Measurements from ENCODE around the gene LEP.
"Not testable (repeated sequence)": the region's sequence is repeated elsewhere in the genome, so short reads cannot be mapped to it uniquely, and the experiment has no call there.

Gene LEP

DNA sequence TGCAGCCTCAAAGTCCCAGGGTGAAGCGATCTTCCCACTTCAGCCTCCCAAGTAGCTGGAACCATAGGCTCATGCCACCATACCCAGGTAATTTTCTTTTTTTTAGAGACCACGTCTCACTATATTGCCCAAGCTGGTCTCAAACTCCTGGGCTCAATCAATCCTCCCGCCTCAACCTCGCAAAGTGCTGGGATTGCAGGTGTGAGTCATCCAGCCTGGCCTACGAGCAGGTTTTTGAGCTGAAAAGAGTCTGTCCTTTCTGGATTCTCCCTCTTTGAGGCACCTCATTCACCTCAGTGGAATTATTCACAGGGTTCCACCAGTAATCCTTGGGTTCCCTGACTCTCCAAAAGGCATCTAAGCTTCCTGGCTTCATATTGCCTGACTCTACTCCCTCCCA is 7.6 kb upstream of the LEP start:
- peaks cover 8% of the 10 kb centered on the region for H3K27me3 Mint-ChIP-seq (ENCODE audit: low read depth, poor library complexity)
- H3K27ac Mint-ChIP-seq: no peak overlapping the region
- H3K4me3 Mint-ChIP-seq: no peak overlapping the region
- TF ChIP-seq, protein P1, sequence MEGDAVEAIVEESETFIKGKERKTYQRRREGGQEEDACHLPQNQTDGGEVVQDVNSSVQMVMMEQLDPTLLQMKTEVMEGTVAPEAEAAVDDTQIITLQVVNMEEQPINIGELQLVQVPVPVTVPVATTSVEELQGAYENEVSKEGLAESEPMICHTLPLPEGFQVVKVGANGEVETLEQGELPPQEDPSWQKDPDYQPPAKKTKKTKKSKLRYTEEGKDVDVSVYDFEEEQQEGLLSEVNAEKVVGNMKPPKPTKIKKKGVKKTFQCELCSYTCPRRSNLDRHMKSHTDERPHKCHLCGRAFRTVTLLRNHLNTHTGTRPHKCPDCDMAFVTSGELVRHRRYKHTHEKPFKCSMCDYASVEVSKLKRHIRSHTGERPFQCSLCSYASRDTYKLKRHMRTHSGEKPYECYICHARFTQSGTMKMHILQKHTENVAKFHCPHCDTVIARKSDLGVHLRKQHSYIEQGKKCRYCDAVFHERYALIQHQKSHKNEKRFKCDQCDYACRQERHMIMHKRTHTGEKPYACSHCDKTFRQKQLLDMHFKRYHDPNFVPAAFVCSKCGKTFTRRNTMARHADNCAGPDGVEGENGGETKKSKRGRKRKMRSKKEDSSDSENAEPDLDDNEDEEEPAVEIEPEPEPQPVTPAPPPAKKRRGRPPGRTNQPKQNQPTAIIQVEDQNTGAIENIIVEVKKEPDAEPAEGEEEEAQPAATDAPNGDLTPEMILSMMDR (IDR thresholded peaks at IDR 0.05): no peak
- peaks cover 4% of the 10 kb centered on the region for H3K36me3 Mint-ChIP-seq (ENCODE audit: low read depth)
- DNase-seq: no peak
- peaks cover 6% of the 10 kb centered on the region for H3K9me3 Mint-ChIP-seq
- H3K4me1 Mint-ChIP-seq: peaks cover 22% of the 10 kb centered on the region

- Mint-ChIP-seq H3K4me1 (peaks cover 22% of the 10 kb centered on the region), H3K4me3 (no peak overlapping the region), H3K27ac (peak overlapping the region; percentile 36), H3K36me3 (ENCODE audit: low read depth) (peaks cover 8% of the 10 kb centered on the region), H3K27me3 (ENCODE audit: low read depth, poor library complexity) (peaks cover 11% of the 10 kb centered on the region), H3K9me3 (peaks cover 17% of the 10 kb centered on the region)
- TF ChIP-seq, protein P1 (IDR thresholded peaks at IDR 0.05): no peak
- no peak for DNase-seq
These were observed 6.5 kb upstream of the LEP start for GRCh38 chr7:128234476-128235026.

- H3K9me3 Mint-ChIP-seq: peaks cover 26% of the 10 kb centered on the region
- no peak for DNase-seq
- no peak overlapping the region for H3K4me3 Mint-ChIP-seq
- TF ChIP-seq, protein P1 (IDR thresholded peaks at IDR 0.05): no peak
- peaks cover 16% of the 10 kb centered on the region for H3K4me1 Mint-ChIP-seq
- H3K27me3 Mint-ChIP-seq (ENCODE audit: low read depth, poor library complexity): peaks cover 5% of the 10 kb centered on the region
- H3K27ac Mint-ChIP-seq: no peak overlapping the region
- H3K36me3 Mint-ChIP-seq (ENCODE audit: low read depth): peaks cover 8% of the 10 kb centered on the region
These were observed 5.6 kb upstream of the LEP start for GRCh38 chr7:128235471-128235870.

GRCh38 chr7:128236924-128237586 is 4.0 kb upstream of the LEP start:
- Mint-ChIP-seq H3K9me3 (peaks cover 26% of the 10 kb centered on the region), H3K27ac (no peak overlapping the region), H3K4me3 (no peak overlapping the region), H3K27me3 (ENCODE audit: low read depth, poor library complexity) (peaks cover 2% of the 10 kb centered on the region), H3K4me1 (peaks cover 14% of the 10 kb centered on the region), H3K36me3 (ENCODE audit: low read depth) (peaks cover 8% of the 10 kb centered on the region)
- TF ChIP-seq, protein P1 (IDR thresholded peaks at IDR 0.05): no peak
- DNase-seq: no peak

DNA sequence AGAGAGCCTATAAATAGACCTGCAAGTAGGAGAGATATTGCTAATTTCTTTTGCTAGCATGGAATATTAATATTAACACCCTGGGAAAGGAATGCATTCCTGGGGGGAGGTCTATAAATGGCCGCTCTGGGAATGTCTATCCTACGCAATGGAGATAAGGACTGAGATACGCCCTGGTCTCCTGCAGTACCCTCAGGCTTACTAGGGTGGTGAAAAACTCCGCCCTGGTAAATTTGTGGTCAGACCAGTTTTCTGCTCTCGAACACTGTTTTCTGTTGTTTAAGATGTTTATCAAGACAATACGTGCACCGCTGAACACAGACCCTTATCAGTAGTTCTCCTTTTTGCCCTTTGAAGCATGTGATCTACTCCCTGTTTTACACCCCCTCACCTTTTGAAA is 1.9 kb upstream of the LEP start:
- not testable (repeated sequence) for H3K36me3 Mint-ChIP-seq (ENCODE audit: low read depth)
- H3K9me3 Mint-ChIP-seq: peaks cover 26% of the 10 kb centered on the region

GRCh38 chr7:128242661-128243060 is 1.6 kb downstream of the LEP start:
- peaks cover 11% of the 10 kb centered on the region for H3K27me3 Mint-ChIP-seq (ENCODE audit: low read depth, poor library complexity)
- H3K27ac Mint-ChIP-seq: no peak overlapping the region
- no peak overlapping the region for H3K4me3 Mint-ChIP-seq
- peaks cover 8% of the 10 kb centered on the region for H3K36me3 Mint-ChIP-seq (ENCODE audit: low read depth)
- TF ChIP-seq, protein P1 (IDR thresholded peaks at IDR 0.05): no peak
- H3K4me1 Mint-ChIP-seq: no peaks in the 10 kb centered on the region
- DNase-seq: no peak
- peaks cover 26% of the 10 kb centered on the region for H3K9me3 Mint-ChIP-seq

More for the DNA sequence above, 1.9 kb upstream of the LEP start:
- not testable (repeated sequence) for H3K4me3 Mint-ChIP-seq; H3K27me3 Mint-ChIP-seq (ENCODE audit: low read depth, poor library complexity); H3K4me1 Mint-ChIP-seq; DNase-seq; H3K27ac Mint-ChIP-seq

Measured in nephron progenitor cell (in vitro differentiated cells).